Left ventricle myocardium superior (tissue), 1 donor: ENCODE results near the gene CDON. TPM values are rescaled to one million over a fixed set of nuclear protein-coding genes. Genes with fewer than 3 reads are reported as not detected.

Source experiments
- ATAC-seq: fragments of 200-7000 bp; cut with Tn5 transposase; one replicate; pipeline ENCODE4 v1.9.1; 2020; ENCODE audit warnings: mild to moderate bottlenecking, moderate library complexity
- DNase-seq: peaks from one replicate; pipeline ENCODE4 v3.0.0-alpha.2; 2020
- intact Hi-C: fragments of 100-400 bp; cut with micrococcal nuclease; formaldehyde crosslinking; loops from one replicate; pipeline ENCODE4 v1.11.0; 2022
- total RNA-seq: library from RNA; stranded (reverse); fragmentation: NEBNext Ultra II Directional; extraction: Animal tissue kit (Norgen Biotek cat#: 25700); gene quantifications from one replicate; pipeline ENCODE4 v1.2.1, GENCODE V29; 2021
- donor health status: DM: no; HTN: yes; CAD: no; lungs with severe emphysema.

The CDON gene
- total RNA-seq, 1 donor from 2014 or later, result 15.9 TPM

DNA sequence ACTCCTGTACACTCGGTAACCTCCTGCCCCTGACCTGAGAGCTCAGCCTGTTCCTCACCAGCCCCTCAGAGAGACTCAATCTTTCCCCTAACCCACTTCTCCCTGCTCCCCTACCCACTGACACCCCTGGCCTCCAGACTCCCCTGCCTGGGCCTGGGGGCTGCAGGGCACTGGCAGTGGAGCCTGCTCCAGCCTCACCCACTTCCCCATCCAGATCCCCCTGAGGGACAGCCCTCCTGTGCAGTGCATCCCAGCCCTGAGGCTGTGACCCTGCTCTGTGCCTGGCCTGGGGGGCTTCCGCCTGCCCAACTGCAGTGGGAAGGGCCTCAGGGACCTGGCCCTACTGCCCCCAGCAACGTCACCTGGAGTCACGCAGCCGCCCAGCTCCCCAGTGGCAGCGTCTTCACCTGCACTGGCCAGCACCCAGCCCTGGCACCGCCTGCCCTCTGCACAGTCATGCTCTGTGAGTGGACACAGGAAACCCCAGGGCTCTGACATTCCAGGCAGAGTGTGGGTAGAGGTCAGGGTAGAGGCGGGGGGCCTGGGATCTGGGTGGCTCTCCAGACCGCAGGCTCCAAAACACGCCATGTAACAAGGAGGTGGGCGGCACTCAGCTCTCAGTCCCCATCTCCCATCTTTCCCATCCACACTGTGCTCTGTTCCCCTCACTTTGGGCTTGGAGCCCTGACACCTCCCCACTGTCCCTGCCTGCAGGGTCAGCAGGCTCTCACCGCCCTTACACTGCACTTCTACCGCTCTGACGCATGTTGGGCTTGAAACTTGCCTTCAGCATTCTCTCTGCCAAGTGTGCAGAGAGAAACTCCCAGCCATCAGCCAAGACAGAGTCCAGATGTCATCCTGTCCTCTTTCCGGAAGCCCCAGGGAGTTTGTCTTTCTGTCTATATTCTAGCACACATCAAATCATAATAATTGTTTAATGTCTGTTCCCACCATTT, 111.7 kb downstream of the CDON start:
- ATAC-seq (peak; percentile 88), DNase-seq (peak; percentile 79)
- intact Hi-C loops, result no loop called here

DNA sequence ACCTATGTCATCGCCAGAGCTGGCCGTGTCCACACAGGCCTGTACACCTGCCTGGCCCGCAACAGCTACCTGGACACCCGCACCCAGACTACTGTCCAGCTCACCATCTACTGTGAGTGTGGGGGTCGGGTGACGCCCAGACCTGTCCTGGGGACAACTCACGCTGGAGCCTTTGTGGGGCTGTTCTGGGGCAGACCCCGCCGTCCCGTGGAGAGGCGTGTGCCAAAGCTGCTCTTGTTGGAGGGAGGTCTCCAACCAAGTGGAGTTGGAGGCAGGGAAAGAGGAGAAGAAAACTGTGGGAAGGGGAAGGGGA, 112.5 kb downstream of the CDON start:
- ATAC-seq, result no peak
- intact Hi-C loops, result no loop called here
- DNase-seq, result no peak

DNA sequence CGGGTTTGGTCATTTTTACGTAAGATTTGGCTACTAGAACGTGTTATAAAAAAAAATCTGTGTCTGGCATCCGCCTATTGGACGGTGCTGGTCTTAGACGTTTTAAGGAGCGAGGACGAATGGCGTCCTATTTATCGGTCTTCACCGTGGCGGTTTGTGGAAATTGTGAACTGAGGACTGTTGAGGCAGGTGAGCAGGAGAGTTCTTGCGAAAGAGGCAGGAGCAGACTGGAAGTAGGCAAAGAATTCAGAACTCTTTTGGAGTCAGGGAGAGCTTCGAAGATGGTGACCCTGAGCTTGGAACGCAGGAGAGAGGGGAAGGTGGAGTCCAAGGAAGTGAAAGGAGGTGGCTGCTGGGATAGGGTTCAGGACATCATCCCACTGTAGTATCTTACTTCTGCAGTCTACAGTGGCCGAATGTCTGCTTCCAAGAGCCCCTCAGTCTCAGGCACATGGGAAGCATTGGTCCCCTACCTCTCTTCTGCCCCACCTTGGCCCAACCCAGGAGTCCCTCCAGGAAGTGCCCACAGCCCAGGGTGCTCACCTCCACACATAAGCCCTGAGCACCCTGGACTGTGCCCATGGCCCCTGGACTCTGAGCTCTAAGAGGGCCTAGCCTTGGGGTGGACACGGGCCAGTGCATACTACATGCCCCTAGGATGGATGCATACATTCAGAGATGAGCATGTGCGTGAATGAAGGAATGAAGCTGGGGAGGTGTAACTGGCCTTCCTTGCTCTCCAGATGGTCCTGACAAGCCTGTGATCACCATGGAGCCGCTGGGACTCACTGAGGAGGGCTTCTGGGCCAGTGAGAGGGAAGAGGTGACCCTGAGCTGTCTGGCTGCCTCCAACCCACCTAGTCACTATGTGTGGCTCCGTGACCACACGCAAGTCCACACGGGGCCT, 113.1 kb downstream of the CDON start:
- DNase-seq (no peak), ATAC-seq (no peak)
- intact Hi-C loops, result no loop called here

DNA sequence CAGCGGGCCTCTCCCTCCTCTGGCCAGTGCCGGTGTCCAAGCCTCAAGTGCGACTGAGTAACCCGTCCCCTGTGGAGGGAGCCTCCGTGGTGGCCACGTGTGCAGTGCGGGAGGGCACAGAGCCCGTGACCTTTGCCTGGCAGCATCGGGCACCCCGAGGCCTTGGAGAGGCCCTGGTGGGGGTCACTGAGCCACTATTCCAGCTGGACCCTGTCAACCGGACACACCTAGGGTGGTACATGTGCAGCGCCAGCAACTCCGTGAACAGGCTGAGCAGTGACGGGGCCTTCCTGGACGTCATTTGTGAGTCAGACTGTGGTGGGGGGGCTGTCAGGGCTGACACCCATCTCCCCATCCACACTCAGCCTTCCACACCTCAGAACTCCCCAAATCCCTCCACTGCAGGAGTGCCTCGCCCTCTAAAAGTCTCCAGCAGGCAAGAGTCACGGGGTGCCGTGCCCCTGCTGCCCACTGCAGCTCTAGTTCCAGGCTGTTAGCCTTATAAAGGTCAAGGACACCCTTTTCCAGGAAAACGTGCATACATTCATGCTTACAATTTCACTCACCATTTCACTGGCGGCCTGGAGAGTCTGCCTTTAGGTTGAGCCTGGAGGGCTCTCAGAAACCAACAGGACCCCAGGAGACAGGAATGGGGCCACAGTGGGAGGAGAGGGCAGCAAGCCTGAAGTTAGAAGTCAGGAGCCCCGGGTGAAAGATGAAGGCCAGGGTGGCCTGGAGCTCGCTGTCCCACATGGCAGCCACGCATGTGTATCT, 114.2 kb downstream of the CDON start:
- no peak for ATAC-seq
- intact Hi-C loops, result no loop called here
- DNase-seq, result no peak

DNA sequence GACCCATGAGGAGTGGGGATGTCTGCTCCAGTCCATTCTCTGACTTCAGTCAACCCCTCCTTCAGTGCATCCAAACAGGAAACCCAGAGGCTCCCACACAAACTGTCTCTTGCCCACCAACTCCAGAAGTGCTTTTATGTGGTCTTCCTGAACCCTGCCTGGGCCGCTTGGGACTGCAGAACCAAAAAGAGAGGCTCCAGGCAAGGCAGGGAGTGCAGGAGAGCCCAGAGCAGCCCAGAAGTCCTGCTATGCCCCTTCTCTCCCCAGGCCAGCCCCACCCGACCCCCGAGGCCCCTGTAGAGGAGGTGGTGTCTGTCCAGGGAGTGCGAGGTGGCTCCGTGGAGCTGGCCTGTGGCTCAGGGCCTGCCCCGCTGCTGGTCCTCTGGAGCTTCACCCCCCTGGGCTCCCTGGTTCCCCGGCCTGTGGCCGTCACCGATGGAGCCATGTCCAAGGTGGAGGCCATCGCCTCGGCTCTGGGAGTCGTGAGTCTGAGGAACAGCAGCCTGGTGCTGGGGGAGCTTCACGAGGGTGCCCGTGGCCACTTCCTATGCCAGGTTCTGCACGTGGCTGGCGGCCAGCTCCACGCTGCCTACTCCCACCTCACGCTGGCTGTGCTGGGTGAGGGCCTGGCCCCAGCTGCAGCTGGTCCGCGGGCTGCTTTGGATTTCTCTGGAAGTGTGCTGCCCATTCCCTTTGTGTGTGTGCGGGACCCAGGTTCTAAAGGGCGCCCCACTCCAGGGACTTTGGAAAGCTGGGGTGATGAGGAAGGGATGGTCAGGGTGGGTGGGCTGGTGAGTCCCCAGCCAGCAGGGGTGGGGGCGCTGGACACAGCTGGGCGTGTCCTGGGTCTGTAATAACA, 115.0 kb downstream of the CDON start:
- DNase-seq (no peak), ATAC-seq (no peak)
- intact Hi-C loops, result no loop called here

DNA sequence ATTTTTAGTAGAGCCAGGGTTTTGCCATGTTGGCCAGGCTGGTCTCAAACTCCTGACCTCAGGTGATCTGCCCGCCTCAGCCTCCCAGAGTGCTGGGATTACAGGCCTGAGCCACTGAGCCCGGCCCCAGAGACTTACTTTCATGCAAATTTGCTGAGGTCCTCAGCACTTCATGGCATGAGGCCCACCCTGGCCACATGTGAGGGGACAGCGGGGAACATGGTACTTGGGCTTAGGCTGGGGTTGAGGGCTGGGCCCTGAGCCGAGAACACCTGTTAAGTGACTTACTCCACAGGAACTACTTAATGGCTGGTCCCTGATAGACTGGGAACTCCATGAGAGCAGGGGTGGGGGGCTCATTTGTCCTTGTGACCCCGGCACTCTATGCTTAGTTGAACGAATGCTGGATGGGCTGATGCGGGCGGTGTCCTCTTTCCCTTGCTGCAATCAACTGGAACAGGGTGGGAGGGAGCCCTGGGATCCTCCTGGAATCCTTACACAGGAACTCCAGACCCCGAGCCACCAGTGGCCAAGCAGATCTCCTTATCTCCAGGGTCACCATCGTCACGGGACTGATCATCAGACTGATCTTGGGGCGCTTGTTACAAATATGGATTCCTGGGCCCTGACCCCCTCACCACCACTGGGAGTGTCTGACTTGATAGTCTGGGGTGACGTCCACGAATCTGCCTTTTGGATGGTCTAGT, 115.8 kb downstream of the CDON start:
- ATAC-seq, result no peak
- intact Hi-C loops, result no loop called here
- DNase-seq, result no peak

DNA sequence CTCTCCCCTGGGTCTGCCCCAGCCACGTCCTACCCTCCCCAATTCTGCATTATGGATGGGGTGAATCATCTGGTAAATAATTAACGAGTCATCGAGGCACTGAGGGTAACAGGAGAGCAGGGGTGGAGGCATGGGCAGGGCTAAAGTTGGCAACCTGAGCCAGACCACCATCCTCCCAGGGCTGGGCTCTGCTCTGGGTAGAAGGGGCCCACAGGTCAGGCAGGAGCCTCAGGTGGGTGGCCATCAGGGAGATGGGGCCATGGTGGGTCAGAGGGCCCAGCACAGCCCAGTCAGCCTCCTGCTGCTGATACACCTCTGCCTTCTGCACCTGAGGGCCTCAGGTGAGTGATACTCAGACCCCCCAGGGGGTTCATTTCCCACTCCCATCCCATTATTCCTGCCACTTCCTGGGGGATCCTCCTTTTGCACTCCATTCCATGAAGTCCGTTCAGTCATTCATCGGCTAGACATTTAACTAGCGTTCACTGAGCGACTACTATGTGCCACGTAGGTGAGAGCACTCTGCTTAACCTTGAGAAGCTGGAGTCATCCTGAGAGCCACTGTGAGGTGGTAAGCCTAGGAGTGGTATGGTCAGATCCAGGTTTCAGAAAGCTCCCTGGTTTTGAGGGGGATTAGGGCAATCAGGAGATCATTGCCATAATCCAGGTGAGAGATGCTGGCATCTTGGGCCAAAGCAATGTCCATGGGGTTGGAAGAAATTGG, 116.7 kb downstream of the CDON start, which contains the start of gene VSIG10L2:
TSS of gene VSIG10L2 (plus strand) at position 248 of the 724 bp plus-strand sequence. CDS start at position 260, 12 bp downstream.
- DNase-seq (no peak), ATAC-seq (no peak)
- intact Hi-C loops, result no loop called here

DNA sequence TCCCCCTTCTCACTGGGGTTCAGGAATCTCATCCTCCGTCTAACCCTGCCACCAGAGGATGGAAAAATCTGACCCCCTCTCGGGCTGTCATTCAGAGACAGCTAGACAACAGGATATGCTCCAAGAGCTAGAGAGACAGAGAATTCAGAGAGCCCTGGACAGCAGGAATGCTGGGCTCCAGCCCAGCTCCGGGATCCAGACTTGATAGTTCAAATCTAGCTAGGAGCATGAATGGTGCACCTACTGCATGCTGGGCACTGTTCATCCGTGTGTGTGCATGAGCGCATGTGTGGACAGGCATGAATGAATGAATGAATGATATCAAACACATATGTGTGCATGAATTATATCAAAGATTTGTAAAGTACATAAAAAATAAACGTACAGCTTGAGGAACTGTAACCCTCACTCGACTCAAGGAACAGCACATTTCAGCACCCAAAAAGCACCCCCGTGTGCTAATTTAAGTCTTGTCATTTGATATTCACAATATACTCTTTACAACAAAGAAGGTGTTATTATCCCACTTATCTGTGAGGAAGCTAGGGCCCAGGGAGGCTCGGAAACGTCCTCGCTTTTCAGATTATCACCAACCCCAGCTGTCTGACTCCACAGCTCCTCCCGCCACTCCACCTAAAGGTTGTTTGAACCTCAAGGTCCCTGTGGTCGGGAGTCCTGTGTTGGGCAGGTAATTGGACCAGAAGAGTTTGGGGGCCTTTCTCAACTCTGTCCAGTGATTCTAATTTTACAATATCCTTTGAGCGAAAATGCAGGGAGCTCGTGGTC, 117.5 kb downstream of the CDON start:
- no peak for DNase-seq
- no peak for ATAC-seq
- intact Hi-C loops, result no loop called here

DNA sequence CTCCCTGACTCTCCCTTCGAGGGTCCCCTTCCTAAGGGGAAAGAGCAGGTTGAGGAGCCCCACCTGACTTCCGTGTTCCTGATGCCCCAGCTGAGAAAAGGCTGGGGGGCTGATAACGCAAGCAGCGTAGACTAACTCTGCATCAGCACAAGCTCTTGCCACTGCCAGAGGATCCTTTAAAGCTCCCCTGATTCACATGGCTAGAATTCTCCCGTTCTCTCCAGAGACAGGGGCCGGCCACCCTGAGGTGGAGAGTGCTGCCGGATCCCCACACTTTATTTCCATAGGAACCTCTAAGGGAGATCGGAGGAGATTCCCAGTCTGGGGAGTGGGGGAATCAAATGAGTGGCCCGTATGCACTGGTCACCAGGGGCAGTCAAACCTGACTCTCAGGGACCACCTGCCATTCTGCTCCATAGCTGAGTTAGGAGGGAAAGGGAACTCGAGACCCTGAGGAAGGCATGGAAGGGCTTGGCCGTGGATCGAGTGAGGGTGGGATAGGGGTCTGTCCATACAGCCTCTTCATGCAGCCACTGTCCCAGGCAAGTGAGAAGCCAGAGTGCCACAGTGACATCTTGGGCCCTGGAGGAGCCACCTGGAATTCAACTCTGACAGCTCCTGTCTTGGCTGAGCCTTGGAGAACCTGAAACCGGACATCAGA, 118.2 kb downstream of the CDON start:
- ATAC-seq (no peak), DNase-seq (no peak)
- intact Hi-C loops, result loop anchor here (5.0 kb wide), 1 partner anchor 248 kb away; no protein-coding TSS in a partner anchor

DNA sequence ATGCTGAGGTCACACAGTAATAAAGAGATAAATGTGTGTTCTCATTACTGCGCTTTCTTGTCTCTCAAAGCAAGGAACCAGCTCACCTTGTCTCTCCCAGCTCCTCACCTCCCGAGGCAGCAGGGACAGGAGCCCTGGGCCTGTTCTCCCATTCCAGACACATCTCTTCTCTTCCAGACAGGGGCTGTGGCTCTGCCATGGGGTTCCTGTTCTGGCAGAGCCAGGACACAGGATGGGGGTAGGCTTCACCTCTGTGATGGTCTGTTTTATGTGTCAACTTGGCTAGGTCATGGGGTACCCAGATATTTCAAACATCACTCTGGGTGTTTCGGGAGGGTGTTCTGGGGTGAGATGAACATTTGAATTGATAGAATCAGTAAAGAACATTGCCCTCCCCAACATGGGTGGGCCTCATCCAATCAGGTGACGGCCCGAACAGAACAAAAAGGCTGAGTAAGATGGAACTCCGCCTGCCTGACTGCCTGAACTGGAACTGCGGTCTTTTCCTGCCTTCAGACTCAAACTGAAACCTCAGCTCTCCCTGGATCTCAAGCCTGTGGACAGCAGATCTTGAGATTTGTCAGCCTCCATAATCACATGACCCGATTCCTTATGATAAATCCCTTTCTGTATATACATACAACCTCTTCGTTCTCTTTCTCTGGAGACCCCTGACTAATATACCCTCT, 118.9 kb downstream of the CDON start:
- intact Hi-C loops, result loop anchor here (5.0 kb wide), 1 partner anchor 248 kb away; no protein-coding TSS in a partner anchor
- ATAC-seq (no peak), DNase-seq (no peak)

DNA sequence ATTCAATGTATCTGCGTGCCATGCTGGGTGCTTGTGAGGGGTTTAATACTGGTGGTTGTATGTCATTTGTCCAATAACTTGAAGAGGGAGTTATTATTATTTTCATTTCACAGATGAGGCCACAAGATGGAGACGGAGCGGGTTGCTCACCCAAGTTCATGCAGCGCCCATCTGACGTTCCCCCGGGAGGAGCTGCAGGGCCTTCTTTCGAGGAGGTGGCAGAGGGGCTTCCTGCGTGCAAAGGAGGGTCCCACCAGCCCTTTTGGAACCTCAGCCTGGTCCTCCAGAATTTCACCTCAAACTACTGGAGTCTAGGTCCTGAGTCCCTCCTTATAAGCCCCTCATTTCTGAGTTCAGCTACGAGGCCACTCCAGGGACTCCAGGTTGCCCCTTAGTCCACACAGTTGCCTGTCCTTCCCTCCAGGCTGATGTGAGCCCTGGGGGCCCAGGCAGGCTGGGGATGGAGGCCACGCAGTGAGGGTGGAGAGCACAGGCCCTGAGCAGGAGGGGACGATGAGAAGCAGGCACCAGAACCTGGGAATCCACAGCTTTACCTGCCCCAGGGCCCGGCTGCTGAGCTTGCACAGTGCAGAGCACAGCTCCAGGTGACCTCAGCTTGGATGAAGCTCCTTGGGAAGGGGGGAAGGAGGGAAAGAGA, 119.8 kb downstream of the CDON start:
- intact Hi-C loops, result loop anchor here (5.0 kb wide), 1 partner anchor 249 kb away; no protein-coding TSS in a partner anchor
- DNase-seq (no peak), ATAC-seq (no peak)

DNA sequence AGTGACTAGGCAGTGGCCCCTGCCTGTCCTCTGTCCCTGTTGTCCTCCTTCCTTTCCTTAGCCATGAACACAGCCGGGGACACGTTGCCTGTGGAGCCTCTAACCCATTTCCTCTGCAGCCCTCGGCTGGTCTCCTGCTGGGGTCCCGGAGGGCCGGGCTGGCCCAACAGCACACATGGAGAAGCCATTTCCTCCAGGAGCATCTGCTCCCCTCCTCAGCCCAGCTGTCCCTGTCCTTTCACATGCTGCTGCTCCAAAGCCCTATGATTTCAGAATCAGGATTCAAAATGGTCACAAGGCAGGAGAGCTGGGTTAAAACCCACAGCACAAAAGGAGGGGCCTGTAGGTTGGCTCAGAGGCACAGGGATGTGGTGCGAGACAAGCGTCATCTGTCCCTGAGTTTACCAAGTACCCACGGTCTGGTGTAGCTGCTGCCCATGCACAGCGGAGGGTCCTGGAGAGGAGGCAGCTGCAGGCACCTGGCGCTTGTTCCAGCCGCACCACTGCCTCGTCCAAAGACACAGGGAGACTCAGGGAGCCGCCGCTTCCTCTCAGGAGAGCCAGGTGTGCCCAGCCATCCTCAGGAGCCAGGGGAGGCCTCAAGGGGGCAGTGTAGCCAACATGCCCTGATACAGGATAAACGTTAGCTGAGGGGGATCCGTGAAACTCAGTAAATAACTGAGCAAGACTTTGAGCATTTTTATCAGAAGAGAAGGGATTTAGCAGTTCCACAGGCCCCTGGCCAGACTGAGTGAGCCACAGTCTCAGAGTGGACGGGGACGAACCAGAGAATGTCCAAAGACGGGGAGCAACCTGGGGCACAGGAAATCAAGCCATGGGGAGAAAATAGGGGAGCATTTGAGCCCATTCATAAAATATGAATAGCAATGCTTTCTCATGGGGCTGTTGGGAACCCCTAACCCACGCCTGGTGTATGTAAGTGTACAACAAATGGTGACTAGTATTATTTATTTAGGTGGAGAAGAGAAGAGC, 120.8 kb downstream of the CDON start:
- peak; percentile 84 for ATAC-seq
- intact Hi-C loops, result loop anchor here (5.0 kb wide), 1 partner anchor 250 kb away; no protein-coding TSS in a partner anchor
- peak; percentile 72 for DNase-seq

DNA sequence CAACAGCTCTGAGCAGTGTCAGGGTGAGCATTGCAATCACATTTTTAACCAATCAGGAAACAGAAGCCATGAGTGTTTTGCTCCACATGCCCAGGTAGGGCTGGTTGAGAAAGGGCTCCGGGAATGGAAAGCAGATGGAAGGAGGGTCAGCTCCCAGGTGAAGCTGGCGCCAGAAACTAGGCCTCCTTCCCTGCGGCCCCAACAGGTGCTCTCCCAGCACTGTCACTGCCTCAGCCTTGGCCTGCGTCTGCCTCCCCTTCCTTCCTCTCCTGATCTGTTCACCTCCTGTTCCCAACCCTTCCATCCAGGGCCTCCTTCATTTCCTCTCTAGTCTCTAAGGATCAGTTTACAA, 121.4 kb downstream of the CDON start:
- intact Hi-C loops, result loop anchor here (5.0 kb wide), 1 partner anchor 251 kb away; no protein-coding TSS in a partner anchor
- no peak for DNase-seq
- ATAC-seq, result no peak
